G401.6 (cell line): ENCODE data around the gene MAST2.
"Not testable (repeated sequence)": the region's sequence is repeated elsewhere in the genome, so short reads cannot be mapped to it uniquely, and the experiment has no call there.

Experiments
- FAIRE-seq: peaks from 2 replicates; lab custom pipeline; 2012; peaks lifted over from hg19 to GRCh38; lab: Jason Lieb, UNC

The MAST2 gene

GRCh38 chr1:45814776-45815175 lies 11.4 kb downstream of the MAST2 start:
- FAIRE-seq, result no peak

- FAIRE-seq, result no peak
Measured at GRCh38 chr1:45815667-45816458, 12.5 kb downstream of the MAST2 start.

DNA sequence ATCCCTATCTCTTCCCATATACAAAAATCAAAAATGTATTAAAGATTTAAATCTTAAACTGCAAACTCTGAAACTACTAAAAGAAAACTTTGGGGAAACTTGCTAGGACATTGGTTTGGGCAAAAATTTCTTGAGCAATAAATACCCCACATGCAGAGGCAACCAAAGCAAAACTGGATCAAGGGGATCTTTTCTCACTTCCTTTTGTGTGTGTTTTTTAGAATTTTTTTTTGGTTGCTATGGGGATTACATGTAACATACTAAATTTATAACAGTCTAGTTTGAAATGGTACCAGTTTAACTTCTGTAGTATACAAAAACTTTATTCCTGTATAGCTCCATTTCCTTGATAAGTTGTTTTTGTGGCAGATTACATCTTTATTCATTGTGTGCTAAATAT lies 16.8 kb downstream of the MAST2 start:
- FAIRE-seq, result no peak

GRCh38 chr1:45820788-45821187 lies 17.4 kb downstream of the MAST2 start:
- no peak for FAIRE-seq

DNA sequence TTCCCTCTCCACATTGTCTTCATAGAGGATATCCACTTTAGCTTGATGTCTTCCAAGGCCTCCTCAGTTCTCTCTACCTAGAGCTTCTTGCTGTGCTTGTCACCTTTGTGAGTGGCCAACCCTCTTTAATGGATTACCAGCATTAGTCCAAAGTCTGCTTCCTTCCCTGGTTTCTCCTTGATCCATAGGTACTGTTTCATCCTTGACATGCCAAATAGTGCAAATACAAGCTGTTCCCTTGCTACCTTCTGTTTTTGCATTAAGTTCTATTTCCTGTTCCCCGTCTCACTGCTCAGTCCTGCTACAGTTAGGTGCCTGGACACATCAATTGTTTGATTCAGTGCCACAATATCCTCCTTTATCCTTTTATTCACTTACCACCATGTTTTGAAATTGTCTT lies 19.2 kb downstream of the MAST2 start:
- no peak for FAIRE-seq

DNA sequence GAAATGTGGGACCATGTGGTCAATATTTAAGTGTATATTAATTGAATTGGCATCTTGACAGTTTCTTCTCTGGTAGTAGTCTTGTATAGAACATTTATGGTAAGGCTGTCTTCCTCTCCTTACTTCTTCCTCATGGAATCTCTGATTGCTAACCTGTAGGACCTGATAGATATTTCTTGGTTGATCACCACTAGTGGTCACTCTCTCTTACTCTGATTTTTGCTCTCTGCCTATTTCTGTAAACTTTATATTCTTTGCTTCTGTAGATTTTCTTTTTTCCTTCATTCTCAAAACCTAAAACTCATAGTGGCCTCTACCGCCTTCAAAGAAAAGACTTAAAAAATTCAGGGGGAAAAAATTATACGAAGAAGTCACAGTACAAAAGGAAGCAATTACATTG lies 21.2 kb downstream of the MAST2 start:
- FAIRE-seq, result no peak

DNA sequence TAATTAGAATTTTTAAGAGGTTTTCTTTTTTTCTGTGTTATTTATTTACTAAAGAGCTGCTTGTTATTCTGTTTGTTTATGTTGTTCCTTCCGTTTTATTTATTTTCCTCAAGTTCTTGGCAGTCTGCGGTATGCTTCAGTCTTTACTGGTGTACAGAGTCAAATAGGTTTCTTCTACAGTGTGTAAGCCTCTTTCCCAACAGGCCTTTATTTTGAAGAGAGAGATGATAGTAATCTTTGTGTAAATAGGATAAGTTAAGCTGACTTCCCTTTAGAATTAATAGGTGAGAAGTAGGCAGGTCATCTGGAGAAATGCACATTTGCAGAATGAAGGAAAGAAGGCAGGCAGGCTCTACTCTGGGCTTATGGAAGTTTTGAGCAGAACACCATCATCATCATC lies 23.8 kb downstream of the MAST2 start:
- FAIRE-seq, result no peak

DNA sequence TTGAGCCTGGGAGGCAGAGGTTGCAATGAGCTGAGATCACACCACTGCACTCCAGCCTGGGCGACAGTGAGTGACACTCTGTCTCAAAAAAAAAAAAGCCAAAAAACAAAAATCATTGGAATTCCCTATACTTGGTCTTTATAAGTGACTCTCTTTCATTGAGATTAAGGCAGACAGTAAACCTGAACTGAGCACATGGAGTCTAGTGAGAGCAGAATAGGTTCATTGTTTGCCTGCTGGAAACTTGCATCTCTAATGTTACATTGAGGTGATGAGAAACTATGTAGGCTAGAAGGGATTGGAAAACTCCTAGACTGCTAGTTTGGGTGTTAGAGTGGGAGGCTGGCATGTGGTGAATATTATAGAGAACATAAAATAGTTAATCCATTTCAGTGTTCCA lies 25.4 kb downstream of the MAST2 start:
- no peak for FAIRE-seq

- no peak for FAIRE-seq
Measured at GRCh38 chr1:45833361-45833760, 29.9 kb downstream of the MAST2 start.

DNA sequence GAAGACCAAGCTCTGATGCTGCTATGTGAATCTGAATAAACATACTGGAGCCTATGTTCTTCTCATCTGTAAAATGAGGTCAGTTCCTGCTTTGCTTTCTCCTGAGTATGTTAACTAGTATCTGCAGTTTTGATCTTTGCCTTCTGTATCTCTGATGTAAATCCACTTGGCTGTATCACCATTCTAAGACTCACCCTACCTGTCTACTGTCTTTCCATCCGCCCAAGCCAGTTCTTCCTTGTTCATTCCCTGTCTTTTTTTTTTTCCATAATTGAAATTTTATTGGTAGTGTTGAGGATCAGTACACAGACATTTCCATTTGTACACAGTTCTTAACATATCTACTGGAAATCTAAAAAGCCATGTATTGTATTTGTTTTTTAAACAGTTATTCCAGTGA lies 31.3 kb downstream of the MAST2 start:
- no peak for FAIRE-seq

- FAIRE-seq, result no peak
Measured at GRCh38 chr1:45836451-45836850, 33.0 kb downstream of the MAST2 start.

DNA sequence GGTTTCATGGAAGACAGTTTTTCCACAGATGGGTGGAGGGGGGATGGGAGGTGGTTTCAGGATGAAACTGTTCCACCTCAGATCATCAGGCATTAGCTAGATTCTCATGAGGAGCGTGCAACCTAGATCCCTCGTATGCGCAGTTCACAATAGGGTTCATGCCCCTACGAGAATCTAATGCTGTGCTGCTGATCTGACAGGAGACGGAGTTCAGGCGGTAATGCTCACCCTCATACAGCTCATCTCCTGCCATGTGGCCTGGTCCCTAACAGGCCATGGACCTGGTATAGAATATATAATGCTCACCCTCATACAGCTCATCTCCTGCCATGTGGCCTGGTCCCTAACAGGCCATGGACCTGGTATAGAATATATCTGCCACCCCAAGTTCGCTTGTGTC lies 33.4 kb downstream of the MAST2 start:
- FAIRE-seq, result not testable (repeated sequence)

DNA sequence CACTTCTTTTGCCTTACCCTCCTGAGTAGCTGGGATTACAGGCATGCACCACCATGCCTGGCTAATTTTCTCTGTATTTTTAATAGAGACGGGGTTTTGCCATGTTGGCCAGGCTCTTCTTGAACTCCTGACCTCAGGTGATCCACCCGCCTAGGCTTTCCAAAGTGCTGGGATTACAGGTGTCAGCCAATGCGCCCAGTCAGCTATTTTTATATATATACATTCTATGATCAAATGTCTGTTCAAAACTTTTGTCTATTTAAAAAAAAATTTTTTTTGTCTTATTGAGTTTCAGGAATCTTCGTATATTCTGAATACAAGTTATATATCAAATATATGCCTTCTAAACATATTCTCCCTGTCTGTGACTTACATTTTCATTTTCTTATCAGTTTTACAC lies 34.9 kb downstream of the MAST2 start:
- not testable (repeated sequence) for FAIRE-seq

DNA sequence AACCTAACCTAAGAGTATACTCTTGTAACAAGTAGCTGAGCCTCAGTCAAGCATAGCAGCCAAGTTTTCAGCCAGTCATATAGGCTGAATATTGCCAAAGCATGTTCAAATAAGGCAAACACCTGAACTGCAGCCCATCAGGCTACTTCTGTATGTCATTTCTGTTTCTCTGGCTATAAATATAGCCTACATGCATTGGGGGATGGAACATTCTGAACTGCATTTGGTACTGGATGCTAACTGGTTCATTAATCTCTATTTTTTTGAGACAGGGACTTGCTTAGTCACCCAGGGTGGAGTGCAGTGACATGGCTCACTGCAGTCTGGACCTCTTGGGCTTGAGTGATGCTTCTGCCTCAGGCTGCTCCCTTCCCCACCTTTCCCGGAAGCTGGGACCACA lies 37.3 kb downstream of the MAST2 start:
- FAIRE-seq, result no peak

- FAIRE-seq, result no peak
Measured at GRCh38 chr1:45842786-45843185, 39.4 kb downstream of the MAST2 start.

DNA sequence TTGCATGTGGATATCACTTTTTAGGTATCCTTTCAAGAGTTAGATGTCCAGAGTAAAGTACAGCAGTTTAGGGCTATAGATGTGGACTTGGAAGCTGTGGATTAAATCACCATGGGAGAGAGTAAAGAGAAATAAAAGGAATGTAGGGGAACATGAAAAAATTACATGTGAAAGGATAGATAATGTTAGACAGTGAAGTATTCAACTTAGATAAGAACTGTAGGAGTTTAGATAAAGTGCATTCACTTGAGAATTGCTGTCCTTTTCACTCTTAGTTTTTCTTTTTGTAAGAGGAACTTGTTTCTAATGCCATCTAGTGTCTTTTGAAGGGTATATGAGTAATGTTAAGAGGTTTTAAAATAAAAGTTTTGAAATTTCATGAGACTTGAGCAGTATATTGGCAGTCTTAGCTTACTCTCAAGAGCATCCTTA lies 40.1 kb downstream of the MAST2 start:
- peak; percentile 96 for FAIRE-seq

- FAIRE-seq, result not testable (repeated sequence)
Measured at GRCh38 chr1:45844000-45844399, 40.6 kb downstream of the MAST2 start.

DNA sequence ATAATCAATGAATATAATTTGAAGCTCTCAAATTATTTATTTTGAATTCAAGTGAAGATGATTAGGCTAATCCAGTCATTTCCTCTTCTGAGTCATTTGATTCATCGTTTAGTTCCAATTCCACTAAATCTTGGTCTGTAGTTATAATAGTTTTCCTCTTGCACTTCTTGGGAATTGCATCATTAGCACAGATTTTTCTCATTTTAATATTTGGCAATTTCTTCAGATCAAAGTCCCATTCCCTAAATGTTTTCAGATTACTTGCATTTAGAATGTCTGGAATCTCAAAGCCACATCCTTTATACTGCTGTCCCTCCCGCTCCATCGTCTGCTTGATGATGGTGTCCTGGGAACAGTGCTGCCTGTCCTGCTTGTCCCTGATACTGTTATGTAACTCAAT lies 43.5 kb downstream of the MAST2 start:
- FAIRE-seq, result no peak

- FAIRE-seq, result no peak
Measured at GRCh38 chr1:45848097-45848496, 44.7 kb downstream of the MAST2 start.

DNA sequence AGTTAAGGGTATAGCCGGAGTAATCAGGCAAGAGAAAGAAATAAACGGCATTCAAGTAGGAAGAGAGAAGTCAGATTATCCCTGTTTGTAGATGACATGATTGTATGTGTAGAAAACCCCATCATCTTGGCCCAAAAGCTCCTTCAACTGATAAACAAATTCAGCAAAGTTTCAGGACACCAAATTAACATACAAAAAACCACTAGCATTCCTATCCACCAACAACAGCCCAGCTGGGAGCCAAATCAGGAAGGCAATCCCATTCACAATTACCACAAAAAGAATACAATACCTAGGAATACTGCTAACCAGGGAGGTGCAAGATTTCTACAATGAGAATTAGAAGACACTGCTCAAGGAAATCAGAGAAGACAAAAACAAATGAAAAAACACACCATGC lies 45.3 kb downstream of the MAST2 start:
- FAIRE-seq, result no peak

DNA sequence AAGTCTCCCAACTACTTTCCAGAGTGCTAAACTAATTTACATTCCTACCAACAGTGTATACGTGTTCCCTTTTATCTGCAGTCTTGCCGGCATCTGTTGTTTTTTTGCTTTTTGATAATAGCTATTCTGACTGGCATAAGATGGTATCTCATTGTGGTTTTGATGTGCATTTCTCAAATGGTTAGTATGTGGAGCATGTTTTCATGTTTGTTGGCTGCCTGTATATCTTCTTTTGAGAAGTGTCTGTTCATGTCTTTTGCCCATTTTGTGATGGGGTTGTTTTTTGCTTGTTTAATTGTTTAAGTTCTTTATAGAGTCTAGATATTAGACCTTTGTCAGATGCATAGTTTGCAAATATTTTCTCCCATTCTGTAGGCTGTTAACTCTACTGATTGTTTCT lies 46.6 kb downstream of the MAST2 start:
- FAIRE-seq, result no peak

DNA sequence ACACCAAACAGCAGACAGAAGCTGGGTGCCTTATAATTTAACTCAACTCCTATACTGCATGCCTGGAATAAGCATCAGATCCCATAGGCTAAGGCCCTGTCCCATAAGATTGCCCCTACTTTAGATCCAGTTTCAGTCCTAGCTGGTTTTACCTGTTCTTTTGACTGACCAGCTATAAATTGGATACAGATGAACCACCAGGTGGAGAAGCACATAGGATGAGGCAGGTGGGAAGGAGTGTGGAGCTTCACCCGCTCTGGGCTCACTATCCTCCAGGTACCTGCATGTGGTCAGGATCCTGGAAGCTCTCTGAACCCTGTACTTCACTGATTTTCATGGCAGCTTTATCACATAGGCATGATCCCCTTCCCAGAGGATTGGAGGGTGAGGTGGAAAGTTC lies 51.3 kb downstream of the MAST2 start:
- FAIRE-seq, result no peak

GRCh38 chr1:45857101-45857700 lies 53.8 kb downstream of the MAST2 start:
- no peak for FAIRE-seq
